NCI-H2107 (cell line): ENCODE measurements around the gene C10orf53.
"Not testable (repeated sequence)": the region's sequence is repeated elsewhere in the genome, so short reads cannot be mapped to it uniquely, and the experiment has no call there.

Experiments
- DNase-seq: peaks from one replicate; lab custom pipeline; 2025; lab: John Stamatoyannopoulos, UW

Gene C10orf53

DNA sequence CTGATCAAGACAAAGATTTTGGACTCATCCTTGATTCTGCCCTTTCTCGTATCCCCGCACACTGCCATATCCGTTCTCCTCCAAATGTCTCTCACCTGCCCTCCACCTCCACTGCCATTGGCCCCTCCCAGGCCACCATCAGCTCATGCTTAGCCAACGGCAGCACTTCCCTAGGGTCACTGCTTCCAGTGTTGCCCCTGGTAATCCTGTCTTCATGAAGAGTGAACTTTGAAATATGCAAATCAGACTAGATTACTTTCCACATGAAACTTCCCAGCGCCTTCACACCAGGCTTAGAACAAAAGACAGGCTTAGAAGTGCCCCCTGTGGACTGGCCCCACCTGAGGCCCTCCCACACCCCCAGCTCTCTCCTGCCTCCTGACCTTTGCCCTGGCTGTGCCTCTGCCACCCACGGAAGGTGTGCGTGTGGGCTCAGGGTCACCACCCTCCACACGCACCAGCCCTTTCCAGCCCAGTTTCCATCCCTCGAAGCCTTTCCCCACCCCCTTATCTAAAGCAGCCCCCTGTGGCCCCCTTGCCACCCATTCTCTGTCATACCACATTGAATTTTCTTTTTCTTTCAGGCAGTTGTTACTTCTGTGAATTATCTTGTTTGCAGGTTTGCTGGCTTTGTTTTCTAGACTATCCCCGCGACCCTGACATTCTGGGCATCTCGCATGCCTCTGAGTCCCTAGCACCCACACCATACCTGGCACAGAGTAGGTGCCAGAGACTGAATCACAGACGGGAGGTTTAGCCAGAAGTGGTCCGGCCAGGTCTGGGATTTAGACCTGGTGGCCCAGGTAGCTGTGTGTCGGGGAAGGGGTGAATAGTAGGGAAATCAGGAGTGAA is 26.8 kb upstream of the C10orf53 start:
- DNase-seq, result no peak

DNA sequence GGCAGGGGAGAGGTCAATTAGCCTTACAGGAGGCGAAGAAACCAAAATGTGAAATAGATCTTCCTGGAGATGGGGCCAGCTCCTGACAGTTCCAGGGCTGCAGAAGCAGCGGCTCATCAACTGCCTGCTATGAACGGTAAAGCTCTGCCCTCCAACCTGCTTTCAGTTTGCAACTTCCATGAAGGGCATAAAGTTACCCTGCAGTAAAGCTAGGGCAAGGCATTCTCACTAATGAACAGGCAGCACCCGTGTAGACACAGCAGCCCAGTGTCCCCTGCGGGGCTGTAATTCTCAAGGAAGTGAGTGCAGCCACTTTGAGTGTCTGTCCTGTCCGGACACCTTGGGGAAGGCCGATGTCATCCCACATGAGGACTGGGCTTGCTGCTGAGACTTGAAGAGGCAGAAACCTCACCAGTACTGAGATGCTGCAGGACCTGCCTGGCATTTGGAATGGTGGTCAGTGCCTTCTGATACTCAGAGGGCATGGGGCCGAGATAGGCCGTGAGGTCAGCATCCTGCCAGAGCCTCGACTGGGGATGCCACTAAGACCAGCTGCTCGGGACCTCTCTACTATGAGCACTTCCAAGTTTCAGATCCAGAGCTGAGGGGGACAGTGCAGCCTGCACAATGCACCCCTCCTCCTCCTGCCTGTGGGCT is 26.1 kb upstream of the C10orf53 start:
- no peak for DNase-seq

DNA sequence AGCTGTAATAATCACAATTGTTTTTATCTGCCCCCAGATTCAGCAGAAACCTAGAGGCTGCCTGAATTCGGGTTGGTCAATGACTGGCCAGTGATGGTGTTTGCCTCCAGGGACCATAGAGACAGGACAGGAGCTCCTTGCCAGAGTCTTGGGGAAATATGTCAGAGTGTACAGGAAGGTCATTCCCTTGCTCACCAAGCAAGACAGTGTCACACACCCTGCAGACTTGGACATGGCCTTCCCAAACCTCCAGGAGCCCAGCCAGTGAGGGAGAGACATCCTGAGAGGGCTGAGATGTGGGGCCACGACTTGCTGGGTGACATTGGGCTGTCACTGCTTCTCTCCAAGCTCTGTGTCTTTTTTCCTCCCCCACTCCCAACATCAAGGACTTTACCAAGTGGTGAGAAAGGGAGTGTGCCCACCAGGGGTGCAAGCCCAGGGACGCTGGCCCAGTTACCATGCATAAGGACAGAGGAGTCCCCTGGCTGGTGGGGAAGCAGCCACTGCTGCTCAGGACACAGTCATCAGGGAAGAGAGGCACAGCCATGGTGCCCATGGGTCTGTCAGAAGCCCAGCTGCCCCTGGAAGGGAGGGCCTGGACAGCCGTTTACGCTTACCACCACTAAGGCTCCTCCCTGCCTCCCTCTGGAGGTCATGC is 25.3 kb upstream of the C10orf53 start:
- DNase-seq, result no peak

- DNase-seq, result no peak
These were observed 24.4 kb upstream of the C10orf53 start for GRCh38 chr10:49655099-49655498.

GRCh38 chr10:49656845-49657493 is 22.5 kb upstream of the C10orf53 start:
- DNase-seq, result no peak

GRCh38 chr10:49657606-49658005 is 21.8 kb upstream of the C10orf53 start:
- no peak for DNase-seq

DNA sequence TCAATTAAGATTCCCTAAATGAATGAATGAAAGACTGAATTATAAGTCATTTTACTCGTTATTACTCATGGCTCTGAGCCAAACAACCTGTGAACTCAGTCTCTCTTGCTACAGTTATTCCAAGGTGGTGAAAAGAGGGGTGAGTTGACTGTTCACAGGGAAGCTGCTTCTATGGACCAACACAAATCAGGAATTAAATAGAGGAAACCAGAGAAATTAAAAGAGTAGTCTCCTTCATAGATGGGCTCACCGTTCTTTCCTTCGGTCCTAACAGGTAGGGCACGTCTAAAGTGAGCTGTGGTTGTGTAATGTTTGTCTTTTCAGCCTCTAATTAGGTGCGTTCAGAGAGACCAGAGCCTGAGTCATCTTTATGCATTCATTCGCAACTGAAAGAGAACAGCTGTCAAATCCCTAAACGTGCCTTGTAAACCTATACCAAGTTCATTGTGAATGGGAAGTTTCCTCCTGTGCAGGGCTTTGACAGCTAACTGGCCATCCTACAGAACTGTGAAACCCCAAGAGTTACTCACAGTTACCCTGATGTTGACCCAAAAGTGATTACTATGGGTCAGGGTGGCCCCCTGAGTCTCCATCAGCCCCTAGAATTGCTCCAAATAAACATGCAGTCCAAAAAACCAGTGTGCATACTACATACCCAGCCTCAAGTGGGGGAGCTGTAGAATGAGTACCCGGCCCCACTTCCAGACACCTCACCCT is 18.2 kb upstream of the C10orf53 start:
- DNase-seq, result peak; percentile 28

DNA sequence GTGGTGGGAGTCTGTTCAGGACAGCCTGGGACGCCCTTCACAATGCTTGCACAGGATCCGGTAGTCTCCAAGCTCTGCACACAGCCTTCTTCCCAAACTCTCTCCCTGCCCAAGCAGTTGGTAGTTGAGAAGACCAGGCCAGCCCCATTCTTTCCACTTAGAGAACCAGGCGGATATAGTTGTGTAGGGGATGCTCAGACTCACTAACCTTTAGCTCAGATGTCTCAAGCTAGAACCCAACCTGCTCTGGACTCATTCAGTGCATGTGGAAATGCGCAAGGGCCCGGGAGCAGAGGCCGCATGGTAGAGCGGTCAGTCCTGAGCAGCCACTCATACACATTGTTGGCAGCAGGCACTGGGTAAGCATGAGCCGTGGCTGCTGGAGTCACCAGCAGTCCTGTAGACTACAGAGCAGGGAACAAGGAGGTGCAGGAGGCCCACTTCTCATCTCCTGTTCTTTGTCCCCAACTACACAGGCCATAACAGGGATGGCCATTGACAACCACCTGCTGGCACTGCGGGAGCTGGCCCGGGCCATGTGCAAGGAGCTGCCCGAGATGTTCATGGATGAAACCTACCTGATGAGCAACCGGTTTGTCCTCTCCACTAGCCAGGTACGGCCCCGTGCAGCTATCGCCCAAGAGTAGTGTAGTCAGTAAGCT is 17.2 kb upstream of the C10orf53 start:
- DNase-seq, result no peak

DNA sequence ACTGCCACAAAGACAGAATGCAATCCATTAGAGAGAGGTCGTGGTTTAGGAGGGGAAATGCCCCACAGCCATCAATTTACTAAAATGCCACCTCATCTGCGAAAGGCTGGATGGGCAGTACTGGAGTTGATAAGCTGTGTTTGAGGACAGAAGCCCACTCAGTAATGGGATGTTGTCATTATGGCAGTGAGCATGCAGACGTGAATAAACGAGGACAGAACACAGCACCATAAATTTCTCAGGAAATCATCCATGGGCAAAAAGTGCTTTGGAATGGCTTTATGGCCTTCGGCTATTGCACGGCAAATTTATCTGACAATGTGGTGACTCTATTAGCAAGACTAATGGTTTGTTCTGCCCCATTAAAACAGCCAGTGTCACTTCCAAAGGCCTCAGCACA is 15.9 kb upstream of the C10orf53 start:
- DNase-seq, result no peak

- no peak for DNase-seq
These were observed 15.2 kb upstream of the C10orf53 start for GRCh38 chr10:49664006-49664841.

GRCh38 chr10:49664842-49665355 is 14.6 kb upstream of the C10orf53 start:
- DNase-seq, result no peak

DNA sequence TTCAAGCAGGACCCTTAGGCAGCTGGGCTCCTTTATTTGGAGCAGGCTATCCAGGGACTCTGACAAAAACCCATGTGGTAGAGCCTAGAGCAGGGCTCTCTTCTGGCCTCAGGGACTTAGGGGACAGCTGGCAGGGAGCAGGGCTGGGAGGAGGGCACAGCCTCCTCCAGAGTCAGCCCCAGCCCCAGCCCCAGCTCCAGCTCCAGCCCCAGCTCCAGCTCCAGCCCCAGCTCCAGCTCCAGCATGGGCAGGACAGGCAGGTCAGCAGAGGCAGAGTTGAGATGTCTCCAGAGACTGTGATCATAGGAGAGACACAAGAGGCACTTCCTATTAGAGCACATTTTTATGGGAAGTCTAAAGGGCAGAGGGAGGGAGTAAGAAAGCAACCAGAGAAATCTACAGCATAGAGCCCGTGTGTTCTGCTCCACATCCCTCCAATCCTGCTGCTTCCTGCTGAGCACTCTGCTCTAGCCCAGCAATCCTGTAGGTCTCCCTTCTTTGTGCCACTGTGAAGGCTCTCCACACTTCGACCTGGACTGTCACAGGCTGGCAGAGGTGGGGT is 13.3 kb upstream of the C10orf53 start:
- no peak for DNase-seq

DNA sequence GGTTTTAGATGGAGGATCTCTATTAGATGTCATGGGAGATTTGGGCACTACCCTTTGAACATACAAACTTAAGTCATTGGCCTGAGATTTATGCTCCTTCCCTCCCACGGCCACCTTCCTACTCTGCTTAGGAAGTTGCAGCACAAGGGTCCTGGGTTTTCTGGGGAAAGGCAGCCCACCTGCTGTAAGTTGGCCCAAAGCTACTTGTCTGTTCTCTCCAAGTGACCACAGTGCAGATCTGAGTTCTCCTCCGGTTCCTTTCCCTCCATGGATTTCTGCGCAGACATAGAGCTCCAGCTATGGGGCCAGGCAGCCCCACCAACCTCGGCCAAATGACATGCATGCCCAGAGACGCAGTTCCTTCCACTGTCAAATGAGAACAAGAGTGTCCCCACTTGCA is 12.8 kb upstream of the C10orf53 start:
- DNase-seq, result no peak

GRCh38 chr10:49667991-49668390 is 11.5 kb upstream of the C10orf53 start:
- DNase-seq, result no peak

- DNase-seq, result no peak
These were observed 10.8 kb upstream of the C10orf53 start for GRCh38 chr10:49668684-49669083.

- no peak for DNase-seq
These were observed 498 bp upstream of the C10orf53 start for GRCh38 chr10:49678827-49679479.

DNA sequence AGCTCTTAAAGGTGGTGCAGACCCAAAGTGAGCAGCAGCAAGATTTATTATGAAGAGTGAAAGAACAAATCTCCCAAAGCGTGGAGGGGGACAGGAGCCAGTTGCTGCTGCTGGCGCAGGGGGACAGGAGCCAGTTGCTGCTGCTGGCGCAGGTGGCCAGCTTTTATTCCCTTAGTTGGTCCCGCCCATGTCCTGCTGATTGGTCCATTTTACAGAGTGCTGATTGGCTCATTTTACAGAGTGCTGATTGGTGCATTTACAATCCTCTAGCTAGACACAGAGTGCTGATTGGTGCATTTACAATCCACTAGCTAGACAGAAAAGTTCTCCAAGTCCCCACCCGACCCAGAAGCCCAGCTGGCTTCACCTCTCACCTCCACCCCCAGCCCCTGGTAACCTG is 3.0 kb downstream of the C10orf53 start:
- DNase-seq, result not testable (repeated sequence)

DNA sequence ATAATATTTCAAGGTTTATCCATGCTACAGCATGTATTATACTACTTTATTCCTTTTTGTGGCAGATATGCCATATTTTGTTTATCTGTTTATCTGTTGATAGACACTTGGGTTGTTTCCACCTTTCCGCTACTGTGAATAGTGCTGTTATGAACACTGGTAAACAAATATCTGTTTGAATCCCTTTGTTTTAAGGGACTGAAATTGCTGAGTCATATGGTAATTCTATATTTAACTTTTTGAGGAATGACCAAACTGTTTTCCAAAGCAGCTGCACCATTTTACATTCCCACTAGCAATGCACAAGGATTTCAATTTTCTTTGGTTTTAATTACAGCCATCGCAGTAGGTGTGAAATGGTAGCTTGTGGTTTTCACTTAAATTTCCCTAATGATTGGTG is 3.4 kb downstream of the C10orf53 start:
- DNase-seq, result no peak

DNA sequence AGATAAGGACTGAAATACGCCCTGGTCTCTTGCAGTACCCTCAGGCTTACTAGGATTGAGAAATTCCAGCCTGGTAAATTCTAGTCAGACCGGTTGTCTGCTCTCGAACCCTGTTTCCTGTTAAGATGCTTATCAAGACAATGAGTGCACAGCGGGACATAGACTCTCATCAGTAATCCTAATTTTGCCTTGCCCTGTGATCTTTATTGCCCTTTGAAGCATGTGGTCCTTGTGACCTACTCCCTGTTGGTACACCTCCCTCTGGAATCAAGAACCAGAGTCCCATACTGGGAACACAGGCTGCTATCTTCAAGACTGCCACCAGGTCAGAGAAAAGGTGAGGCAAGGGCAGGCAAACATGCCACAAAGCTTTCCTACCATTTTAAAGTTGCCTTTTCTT is 7.2 kb downstream of the C10orf53 start:
- DNase-seq, result no peak
